Cerebellar cortex (tissue), 1 donor: ENCODE data around the gene C2.
"Not testable (repeated sequence)": the region's sequence is repeated elsewhere in the genome, so short reads cannot be mapped to it uniquely, and the experiment has no call there.

Source experiments
- DNase-seq: peaks from one replicate; pipeline ENCODE4 v3.0.0-alpha.2; 2015; ENCODE audit warnings: low spot score

C2 gene

GRCh38 chr6:31927863-31928671 lies 550 bp downstream of the C2 start:
- DNase-seq = no peak

GRCh38 chr6:31928672-31928939 lies 1.1 kb downstream of the C2 start:
- no peak for DNase-seq

- DNase-seq = no peak
Measured at GRCh38 chr6:31930962-31931361, 3.4 kb downstream of the C2 start.

GRCh38 chr6:31932137-31932536 lies 4.6 kb downstream of the C2 start:
- not testable (repeated sequence) for DNase-seq

- DNase-seq = no peak
Measured at GRCh38 chr6:31933537-31933936, 6.0 kb downstream of the C2 start.

- no peak for DNase-seq
Measured at GRCh38 chr6:31935021-31935420, 7.5 kb downstream of the C2 start.

GRCh38 chr6:31935823-31936222 lies 8.3 kb downstream of the C2 start:
- no peak for DNase-seq

- DNase-seq = no peak
Measured at GRCh38 chr6:31940256-31940664, 12.7 kb downstream of the C2 start.

GRCh38 chr6:31943742-31944141 lies 16.2 kb downstream of the C2 start:
- no peak for DNase-seq

- DNase-seq = no peak
Measured at GRCh38 chr6:31945154-31945506, 17.6 kb downstream of the C2 start.

GRCh38 chr6:31945507-31946369 lies 18.2 kb downstream of the C2 start, which contains the start of gene CFB:
Gene CFB (plus strand): TSS chr6:31946095. CDS start chr6:31946222, 127 bp downstream.
- no peak for DNase-seq

GRCh38 chr6:31946370-31946885 lies 18.9 kb downstream of the C2 start:
- DNase-seq = no peak

- no peak for DNase-seq
Measured at GRCh38 chr6:31947070-31947675, 19.7 kb downstream of the C2 start.

- DNase-seq = no peak
Measured at GRCh38 chr6:31947864-31948263, 20.3 kb downstream of the C2 start.

GRCh38 chr6:31948306-31948705 lies 20.8 kb downstream of the C2 start:
- no peak for DNase-seq

- no peak for DNase-seq
Measured at GRCh38 chr6:31948753-31949413, 21.4 kb downstream of the C2 start.

GRCh38 chr6:31949926-31950548 lies 22.5 kb downstream of the C2 start:
- no peak for DNase-seq

GRCh38 chr6:31952140-31952805 lies 24.8 kb downstream of the C2 start:
- peak; percentile 66 for DNase-seq

- DNase-seq = no peak
Measured at GRCh38 chr6:31952890-31953289, 25.4 kb downstream of the C2 start.

- DNase-seq = no peak
Measured at GRCh38 chr6:31954511-31954910, 27.0 kb downstream of the C2 start.

- no peak for DNase-seq
Measured at GRCh38 chr6:31956796-31957195, 29.3 kb downstream of the C2 start.
